Central memory CD4-positive, alpha-beta T cell (primary cell): ENCODE results near the gene PLXDC2.

ENCODE experiments used
- DNase-seq: peaks from one replicate; pipeline ENCODE4 v3.0.0; 2022

The PLXDC2 gene

DNA sequence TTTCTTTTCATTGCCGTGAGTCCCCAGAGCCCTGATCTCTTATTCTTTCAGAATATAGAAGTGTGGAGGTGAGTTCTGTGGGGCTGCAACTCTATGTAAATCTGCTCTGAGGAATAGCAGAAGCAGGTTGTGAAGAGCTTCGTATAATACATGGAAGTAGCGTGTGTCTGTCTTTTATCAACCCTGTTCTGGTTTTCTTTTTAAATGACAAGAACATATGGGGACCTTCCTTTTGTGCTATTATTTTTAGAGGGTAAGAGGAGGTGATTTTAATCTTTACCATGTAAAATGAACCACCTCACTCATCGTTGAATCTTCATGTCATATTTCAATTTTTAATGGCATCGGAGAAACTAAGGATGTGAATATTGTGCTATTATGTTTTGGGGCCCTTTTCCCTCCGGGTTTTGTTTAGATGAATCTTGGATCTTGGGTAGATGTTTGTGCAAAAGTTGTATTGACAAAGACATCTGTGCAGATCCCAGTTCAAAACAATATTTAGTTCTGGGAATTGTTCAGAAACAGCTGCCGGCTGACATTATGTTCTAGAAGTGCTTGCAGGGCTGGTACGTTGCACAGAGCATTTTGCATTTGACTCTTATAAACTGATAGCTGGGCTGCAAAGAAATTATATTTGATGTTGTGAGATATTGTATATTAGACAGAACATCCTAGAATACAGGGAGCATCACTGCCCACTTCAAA, 46.7 kb downstream of the PLXDC2 start:
- no peak for DNase-seq

DNA sequence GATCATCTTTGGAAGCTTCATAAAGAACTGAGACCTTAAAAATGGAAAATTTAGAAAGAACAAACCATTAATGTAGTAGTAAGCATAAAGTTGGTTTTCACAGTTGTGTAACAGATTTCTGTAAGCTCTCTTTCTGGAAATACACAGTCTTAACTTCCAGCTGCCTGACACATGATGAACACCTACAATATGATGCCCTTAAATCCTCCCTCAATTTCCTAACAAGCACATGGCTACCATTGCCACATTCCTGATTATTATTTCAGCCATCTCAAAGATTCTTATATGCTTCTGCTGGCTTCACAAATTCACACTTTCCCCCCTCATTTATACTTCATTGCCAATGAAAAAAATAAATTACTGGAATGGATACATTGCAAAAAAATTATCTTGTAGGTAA, 49.4 kb downstream of the PLXDC2 start:
- DNase-seq = no peak

DNA sequence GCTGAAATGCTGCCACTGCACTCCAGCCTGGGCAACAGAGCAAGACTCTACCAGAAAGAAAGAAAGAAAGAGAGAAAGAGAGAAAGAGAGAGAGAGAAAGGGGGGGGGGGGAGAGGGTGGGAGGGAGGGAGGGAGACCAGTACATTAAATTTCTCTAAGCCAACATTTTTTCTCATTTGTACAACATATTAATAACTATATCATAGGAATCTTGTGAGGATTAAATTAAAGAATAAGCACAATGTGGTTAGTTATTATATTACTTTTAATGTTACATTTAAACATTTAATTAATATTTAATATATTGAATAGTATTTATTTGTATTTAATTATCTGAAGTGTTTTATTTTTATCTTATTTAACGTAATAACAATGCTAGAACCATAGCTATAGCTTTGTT, 53.1 kb downstream of the PLXDC2 start:
- no peak for DNase-seq

DNA sequence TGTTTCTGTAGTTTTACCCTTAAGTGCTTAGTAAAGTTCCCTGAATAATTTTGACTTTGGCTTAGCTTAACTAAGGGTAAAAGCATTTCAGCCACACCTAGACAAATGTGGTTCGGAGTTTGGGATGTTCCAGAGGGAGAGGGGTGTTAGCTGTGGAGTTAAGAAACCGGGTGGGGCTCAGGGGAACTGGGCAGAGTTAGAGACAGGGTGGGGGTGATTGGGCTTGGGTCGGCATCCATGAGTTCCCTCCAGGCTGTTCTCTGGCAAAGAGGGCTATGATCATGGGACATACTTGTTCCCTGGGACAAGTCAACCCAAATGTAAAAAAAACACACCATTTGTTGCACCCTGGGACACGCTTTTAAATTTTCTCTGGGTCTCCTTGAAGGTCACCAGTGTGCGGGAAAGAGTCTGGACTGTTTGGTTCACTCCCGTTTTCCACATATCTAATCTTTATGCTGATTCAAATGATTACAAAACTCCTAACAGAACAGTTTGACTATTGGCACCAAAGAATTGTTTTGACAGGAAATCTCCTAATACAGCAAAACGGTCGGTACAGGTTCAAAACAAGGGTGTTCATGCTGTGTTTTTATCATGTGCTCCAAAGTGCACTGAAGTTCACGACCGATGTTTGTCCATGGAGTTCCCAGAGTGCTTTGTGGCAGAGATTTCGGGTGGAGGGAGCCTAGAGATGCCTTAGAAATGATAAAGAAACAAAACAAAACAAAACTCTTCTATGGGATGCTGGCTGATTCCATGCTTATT, 56.5 kb downstream of the PLXDC2 start:
- DNase-seq = no peak

DNA sequence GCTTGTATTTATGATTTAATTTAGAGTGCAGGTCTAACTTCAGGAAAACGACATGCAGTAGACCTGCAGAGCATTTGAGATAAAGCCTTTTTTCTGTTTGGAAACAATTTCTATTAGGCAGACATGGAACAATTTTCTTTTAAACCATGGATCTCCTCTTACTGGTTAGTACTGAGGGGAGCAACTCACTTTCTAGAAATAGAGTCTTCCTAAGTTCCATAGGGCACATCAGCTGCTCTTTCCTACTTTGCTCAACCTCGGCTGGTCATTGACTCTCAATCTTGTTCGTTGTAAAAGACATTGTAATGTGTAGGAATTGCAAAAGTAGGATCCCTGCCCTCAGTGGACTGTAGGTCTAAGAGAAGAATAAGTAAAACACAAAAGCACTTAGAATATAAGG, 58.0 kb downstream of the PLXDC2 start:
- no peak for DNase-seq

DNA sequence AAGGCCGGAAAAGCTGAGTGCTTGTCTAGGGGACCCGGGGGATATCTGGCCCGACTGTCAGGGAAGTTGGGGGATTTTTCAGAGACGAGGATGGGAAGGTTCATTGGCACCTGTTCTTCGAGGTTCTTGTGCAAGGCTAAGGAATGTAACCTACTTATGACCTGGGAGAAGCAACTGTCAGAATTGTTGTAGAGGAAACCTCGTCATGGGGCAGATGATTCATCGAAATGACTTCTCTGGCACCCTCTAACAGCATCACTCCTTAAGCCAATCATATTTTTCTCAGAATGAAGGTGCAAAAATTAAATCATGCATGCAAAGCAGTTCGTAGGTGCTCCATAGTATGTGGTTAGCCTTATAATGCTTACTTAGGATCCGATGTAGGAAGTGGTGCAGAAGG, 58.6 kb downstream of the PLXDC2 start:
- DNase-seq = no peak

DNA sequence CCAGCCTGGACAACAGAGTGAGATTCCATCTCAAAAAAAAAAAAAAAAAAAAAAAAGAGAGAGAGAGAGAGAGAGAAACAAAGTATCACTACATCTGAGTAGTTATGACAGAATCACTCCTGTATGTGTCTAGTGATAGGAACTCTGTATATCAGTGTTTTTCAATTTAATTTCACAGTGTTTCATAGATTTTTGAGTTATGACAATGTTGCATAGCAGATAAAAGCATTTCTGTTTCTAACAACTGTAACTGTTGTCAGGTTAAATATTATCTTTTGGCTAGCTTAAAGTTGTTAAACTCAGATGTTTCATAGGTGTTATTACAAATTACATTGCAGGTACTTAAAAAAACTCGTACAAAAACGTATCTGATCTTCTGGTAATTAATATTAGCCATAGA, 60.3 kb downstream of the PLXDC2 start:
- no peak for DNase-seq

DNA sequence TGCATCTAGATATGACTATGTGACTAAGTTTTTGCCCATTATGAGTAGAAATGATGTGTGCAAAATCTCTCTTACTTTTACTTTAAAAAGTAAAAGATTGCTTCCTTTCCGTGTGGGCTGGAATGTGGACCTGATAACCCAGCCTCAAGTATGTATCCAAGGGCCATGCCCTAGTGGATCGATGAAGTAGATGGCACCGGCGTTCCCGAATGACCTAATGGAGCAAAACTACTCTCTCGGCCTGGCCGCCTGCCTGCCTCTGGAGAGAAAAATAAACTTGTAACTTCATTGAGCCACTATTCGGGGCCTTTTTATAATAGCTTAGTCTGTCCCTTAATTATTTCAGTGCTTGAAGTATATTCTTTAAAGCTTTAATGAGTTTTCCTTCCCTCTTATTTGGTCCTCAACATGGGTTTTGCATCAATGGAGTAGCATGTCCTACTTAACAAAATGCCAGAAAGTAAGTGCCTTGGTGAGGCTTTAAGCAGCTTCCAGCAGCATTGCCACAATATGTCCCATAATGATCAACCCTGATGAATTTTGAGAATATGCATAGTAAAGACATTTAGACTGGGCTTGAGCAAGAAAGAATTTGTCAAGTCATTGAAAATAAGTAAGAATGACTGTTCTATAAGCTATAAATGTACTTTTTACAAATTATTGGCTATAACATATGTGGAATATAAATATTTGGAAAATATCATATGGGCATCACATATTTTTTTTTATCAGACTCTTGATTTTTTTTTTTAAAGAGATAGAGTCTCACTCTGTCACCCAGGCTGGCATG, 61.4 kb downstream of the PLXDC2 start:
- DNase-seq = no peak

DNA sequence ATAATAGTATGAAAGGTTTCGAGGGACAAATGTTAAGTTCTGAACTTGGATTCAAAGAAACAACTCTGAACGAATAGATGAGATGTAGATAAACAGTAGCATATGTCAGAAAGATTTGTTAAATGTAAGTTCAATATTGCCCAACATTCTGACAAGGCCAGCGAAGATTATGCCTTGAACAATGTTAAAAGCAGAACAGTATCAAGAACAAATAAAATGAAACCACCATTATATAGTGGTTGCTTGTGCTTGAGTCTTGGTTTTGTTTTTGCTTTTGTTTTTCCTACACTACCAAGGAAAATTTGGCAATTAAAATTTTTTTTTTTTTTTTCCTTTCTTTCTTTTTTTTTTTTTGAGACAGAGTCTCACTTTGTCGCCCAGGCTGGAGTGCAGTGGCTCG, 66.4 kb downstream of the PLXDC2 start:
- no peak for DNase-seq

DNA sequence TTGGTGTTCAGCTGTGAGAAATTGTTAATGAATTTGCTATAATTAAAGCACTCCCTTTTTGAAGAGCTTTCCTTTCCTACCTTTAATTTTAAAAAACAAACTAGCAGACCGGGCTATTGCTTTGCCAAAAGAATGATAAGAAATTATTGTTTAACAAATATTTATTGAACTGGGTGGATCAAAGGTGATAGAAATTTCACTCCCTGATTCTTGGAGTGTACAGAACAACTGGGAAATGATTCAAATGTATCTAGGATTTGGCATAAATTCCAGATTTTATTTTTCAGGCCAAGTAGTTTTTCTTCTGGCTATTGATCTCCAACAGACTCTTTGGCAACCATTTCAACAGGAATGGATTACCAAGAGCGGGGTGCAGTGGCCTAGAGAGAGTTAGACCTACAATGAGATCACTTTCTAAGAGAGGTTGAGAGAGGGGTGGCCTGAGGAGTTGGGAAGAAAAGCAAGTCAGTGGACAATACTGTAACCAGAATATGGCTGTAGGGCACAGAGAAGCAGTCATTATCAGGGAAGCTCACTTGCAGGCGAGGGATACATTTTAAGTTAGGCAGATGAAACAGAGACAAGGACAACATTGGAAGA, 71.9 kb downstream of the PLXDC2 start:
- DNase-seq = no peak

DNA sequence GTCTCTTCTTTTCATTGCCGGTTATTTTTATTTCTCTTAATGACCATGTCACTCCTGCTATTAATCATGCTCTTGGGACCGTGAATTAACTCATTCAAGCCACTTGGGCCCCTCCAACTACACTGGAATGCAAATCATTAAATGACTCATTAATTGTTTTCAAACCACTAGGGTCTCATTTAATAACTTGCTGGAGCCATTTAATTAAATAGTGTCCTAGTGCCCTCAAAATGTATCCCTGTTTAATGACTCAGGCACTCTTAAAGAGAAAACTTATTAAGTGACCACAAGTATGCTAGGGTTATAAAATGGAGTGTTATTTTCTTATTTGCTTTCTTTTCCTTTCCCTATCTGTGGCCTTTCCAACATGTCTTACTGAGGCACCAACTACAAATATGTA, 73.0 kb downstream of the PLXDC2 start:
- no peak for DNase-seq

DNA sequence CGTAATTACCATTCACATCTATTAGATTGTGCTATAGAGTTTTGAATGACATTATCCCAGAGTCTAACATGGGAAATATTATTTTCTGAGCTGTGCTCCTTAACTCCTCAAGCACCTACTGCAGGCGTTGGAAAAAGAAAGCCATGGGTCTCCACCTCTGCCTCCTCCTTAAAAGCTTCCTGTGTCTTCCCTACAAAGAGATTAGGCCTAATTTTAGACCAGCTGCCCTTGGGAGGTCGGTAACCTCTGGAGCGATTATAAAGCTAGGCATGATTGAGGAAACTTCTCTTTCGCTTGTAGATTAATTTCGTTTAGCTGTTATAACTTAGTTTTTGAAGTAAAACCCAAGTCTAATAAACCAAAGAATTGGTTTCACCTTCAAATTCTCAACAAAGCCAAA, 75.2 kb downstream of the PLXDC2 start:
- DNase-seq = no peak

DNA sequence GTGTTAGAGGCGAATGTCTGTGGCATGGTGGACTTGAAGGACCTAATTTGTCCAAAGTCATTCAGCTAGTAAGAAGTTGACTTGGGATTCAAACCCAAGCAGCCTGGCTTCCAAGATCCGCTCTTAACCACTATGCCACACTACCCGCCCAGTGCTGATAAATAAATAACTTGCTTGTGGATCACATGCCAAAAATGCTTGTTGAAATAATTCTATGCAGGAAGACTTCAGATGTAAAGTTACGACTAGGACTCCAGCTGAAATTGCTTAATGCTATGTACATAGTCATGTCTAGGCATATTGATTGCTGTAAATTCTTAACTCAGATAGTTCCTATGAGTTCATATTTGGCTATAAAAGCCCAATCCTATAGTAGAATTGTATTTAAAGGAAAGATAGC, 76.0 kb downstream of the PLXDC2 start:
- DNase-seq = no peak

DNA sequence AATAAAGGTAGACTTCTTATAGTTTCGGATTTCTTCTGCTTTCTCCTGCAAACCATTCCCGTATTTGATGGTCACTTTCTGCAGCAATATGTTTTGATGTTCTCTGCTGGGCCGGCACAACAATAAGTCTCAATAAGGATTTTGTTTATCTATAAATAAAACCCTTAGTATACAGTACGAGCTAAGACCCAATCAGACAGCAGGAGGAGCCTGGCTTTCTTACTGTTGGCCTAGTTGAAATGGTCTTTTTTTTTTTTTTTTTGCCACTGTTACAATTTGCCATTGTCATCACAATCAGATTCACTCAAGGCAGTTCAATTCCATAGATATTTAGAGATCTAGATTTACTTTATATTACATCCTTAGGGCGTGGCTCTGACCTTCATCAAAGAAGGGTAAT, 76.4 kb downstream of the PLXDC2 start:
- no peak for DNase-seq

DNA sequence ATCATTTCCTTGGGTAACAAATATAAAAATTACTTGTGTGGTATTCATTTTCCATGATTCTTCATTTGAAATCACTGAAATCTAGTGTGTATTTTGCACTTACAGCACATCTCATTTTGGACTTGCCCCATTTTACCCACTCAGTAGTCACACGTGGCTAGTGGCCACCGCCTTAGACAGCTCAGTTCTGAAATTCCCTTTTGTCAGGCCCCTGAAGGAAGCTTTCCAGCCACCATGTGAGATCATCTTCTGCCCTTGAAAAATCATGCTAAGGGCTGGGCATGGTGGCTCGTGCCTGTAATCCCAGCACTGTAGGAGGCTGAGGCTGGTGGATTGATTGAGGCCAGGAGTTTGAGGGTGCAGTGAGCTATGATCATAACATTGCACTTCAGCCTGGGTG, 79.3 kb downstream of the PLXDC2 start:
- DNase-seq = no peak

DNA sequence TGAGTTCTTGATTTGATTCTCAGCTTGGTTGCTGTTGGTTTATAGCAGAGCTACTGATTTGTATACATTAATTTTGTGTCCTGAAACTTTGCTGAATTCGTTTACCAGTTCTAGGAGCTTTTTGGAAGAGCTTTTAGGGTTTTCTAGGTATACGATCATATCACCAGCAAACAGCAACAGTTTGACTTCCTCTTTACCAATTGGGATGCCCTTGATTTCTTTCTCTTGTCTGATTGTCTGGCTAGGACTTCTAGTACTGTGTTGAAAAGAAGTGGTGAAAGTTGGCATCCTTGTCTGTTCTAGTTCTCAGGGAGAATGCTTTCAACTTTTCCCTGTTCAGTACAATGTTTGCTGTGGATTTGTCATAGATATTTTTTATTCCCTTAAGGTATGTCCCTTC, 86.2 kb downstream of the PLXDC2 start:
- DNase-seq = no peak

DNA sequence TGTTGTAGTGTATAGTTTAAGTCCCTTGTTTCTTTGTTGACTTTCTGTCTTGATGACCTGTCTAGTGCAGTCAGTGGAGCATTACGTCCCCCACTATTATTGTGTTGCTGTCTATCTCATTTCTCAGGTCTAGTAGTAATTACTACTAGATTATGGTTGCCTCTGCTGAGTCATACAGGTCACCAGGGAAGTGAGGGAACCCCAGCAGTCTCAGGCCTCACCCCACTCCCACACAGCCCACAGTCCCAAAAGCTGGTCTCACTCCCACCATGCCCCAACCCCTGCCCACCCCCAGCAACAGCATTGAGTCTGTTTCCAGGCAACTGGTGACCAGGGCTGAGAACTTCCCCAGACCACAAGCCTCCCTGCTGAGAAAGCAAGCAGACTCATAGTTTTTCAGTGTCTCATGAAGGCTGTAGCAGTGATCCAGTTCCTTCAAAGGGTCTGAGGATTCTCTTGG, 88.0 kb downstream of the PLXDC2 start:
- no peak for DNase-seq

DNA sequence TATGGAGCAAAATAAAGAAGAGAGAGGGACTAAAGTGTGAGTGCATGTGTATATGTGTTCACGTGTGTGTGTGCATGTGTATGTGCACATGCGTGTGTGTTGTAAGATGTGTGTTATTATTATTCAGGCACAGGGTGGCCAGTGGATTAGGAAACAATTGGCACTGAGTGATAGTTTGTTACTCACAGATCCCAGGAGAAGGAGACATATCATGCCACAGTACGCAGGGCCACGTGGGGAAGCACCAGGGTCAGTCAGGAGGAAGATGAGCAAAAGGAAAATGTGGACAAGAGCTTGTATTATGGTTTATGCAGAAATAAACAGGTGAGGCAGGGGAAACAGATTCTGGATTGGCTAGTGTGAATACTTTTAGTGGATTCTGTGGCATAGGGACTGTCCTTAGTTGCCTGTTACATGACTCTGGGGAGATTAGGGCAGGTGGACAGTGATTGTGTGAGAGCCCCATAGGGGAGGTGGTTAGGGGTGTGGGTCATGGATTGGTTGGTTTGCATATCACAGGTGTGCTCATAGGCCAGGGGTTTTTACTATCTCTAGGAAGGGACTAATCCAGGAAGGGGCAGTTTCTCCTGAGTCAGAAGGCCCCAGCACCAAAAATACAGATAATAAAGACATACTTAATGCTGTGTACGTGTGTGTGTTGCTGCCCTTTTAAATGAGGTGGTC, 90.0 kb downstream of the PLXDC2 start:
- no peak for DNase-seq

DNA sequence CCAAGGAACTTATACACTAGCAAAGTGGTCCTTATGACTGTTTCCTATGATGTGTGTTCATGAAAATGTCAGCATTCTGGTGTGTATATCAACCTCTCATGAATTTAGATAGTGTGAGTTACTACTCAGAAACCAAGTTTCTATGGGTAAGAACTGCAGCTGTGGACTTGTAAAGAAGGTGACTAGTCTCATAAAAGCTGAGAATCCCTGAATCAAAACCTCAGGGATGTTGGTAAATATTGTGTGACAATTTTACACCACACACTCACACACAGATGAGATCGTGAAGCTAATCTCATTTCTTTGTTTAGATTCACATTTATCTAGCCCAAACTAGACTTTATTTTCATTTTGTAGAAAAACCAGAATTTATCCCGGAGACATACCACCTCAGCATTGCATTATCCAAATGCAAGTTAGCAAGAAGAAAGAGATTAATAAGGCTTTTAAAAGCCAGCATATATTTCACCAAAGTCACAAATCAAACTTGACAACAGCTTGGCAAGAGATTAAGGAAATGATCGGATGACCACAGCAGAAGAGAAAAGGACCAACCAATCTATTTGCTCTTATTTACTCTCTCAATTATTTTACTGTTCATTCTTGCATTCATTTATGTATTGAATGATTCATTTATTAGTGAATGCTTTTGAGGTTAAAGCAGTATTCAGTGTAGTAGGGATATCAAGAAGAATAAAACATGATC, 92.9 kb downstream of the PLXDC2 start:
- DNase-seq = no peak

DNA sequence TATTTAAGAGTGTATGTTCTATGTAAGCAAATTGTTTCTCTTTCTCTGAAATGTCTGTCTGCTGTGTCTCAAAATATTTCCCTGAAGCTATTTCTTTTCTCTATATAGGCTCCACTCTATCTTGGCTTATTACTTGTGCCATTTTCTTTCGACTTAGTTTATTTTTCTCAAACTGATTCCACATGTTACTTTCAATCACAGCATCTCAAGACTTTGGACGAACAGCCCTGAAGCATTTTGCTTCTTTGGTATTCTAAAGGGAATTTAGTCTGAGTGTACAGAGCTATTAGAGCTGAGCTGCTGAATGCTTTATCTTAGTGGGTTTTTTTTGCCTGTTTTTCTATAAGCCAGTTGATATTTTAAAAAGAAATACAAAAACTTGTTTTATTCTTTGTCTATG, 95.7 kb downstream of the PLXDC2 start:
- DNase-seq = no peak

DNA sequence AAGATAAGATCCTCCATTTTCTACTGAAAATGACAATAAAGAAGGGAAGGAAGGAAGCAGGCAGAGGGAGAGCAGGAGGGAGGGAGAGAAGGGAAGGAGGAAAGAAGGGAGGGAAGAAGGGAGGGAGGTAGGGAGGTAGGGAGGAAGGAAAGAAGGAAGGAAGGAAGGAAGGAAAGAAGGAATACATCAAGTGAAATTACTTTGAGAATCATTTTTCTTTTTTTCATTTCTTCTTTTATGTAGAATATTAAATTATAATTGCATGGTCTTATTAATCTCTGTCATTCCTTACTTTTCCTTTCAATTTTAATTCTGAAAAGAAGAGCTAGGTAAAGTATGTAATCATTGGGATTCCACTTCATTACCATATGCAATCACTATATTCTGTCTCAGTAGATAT, 97.8 kb downstream of the PLXDC2 start:
- DNase-seq = no peak

DNA sequence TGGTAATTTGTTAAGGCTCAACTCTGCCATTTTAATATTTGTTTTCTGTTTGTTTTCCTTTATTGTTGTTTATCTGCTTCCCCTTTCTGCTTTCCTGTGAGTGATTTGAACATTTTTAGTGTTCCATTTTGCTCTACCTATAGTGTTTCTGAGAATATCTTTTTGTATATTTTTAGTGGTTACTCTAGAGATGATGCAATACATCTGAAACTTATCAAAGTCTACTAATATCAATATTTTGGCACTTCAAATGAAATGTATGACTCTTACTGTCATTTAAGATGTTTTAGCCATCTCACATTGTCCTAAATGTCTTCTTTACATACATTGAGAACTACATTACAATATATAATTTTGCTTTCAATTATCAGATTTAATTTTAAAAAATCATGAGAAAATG, 98.9 kb downstream of the PLXDC2 start:
- no peak for DNase-seq
